AG10803 (cell line): Measurements from ENCODE around the gene COQ8B.

ENCODE experiments used
- DNase-seq: peaks from one replicate; pipeline ENCODE4 v3.0.0; 2010; ENCODE audit warnings: low read depth
- H3K4me3 ChIP-seq: 2 replicates; pipeline ENCODE4 v1.5.1; 2011; ENCODE audit warnings: mild to moderate bottlenecking, low read length, control low read depth
- CTCF ChIP-seq: conservative IDR thresholded peaks from 2 replicates; pipeline ENCODE4 v1.5.1; 2011; ENCODE audit warnings: mild to moderate bottlenecking, low read length, control low read depth, inconsistent platforms

COQ8B gene

GRCh38 chr19:40741527-40742390 lies 25.1 kb upstream of the COQ8B start:
- DNase-seq = no peak
- H3K4me3 ChIP-seq = no peak overlapping the region
- TF ChIP-seq CTCF = no peak

DNA sequence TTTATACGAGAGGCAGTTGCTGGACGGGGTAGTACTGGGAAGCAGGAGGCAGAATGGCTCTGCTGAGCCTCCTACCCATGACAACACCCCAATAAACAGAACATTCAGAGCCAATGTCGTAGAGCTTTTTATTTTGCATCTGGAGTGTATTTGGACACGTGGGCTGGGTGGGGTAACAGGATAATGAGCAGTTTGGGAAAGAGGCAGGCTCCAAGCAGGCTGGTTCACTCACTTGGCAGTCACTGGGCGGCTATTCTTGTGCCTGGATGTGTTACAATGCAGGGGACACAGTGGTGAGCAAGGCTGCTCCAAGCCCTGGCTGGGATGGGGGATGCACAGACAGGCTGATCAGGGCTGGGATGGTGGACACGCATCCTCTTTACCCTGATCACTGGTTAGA lies 24.1 kb upstream of the COQ8B start:
- DNase-seq = peak; percentile 85
- H3K4me3 ChIP-seq = no peak overlapping the region
- no peak for TF ChIP-seq CTCF

GRCh38 chr19:40739871-40740703 lies 23.4 kb upstream of the COQ8B start:
- TF ChIP-seq CTCF = no peak
- DNase-seq = peak; percentile 1
- no peak overlapping the region for H3K4me3 ChIP-seq

DNA sequence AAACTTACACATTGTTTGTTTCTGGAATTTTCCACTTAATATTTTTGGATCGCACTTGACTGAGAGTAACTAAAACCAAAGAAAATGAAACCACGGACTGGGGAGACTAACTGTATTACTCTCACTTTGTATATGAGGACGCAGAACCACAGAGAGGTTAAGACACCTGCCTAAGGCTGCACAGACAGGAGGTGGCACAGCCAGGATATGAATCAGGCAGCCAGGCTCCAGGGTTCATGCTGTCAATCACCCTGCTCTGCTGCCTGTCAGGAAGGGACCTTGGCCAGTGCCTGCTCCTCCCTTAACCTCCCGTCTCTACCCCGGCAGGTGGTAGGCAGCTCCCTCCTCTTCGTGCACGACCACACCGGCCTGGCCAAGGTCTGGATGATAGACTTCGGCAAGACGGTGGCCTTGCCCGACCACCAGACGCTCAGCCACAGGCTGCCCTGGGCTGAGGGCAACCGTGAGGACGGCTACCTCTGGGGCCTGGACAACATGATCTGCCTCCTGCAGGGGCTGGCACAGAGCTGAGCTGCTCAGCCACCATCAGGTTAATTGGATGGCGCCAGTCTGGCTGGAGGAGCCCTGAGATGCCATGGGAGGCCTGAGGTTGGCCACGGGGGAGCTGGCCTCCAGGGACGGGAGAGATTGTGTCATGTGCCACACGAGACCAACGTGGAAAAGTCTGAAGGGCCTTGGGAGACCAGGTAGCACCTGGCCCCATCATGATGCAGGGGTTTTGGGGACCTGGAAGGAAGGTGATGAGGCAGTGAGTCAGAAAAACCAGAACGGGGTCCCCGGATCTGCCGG lies 22.5 kb upstream of the COQ8B start:
- DNase-seq = no peak

DNA sequence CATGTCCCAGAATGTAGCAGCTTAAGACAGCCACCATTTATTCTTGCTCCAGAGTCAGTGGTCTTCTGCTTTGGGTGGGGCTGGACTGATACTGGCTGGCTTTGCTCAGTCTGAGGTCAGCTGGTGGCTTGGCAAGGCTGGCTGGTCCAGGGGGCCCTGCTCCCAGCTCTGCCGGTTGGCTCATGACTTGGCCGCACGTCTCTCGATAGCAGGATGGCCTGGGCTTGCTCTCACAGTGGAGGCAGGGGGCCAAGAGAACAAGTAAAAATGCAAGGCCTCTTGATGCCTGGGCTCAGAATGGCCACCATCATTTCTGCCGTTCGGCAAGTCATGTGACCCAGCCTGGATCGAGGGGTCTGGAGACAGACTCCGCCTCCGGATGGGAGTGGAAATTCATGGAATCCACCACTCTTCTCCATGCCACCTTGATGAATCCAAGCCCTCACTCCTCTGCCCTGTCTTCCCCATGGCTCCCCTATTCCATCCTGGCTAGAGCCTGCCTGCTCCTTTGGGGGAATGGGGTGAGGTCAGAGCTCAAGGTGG lies 20.5 kb upstream of the COQ8B start:
- no peak for TF ChIP-seq CTCF
- no peak for DNase-seq
- no peak overlapping the region for H3K4me3 ChIP-seq

More for the DNA sequence above, 22.5 kb upstream of the COQ8B start:
- TF ChIP-seq CTCF = no peak
- H3K4me3 ChIP-seq = no peak overlapping the region

- H3K4me3 ChIP-seq = no peak overlapping the region
- no peak for TF ChIP-seq CTCF
- no peak for DNase-seq
These were observed 20.0 kb upstream of the COQ8B start for GRCh38 chr19:40736661-40737060.
